Right lobe of liver (tissue), 6 donors: ENCODE measurements around the gene ADGRL3. TPM values are rescaled to one million over a fixed set of nuclear protein-coding genes. Genes with fewer than 3 reads are reported as not detected.

Experiments used
- ATAC-seq, 4 donors: fragments of 200-7000 bp; cut with Tn5 transposase; one replicate each; pipeline ENCODE4 v1.9.1; 2020; ENCODE audit warnings: mild to moderate bottlenecking in 4 of 4, moderate library complexity in 4 of 4
- DNase-seq, 3 donors: peaks; one replicate each; pipeline ENCODE4 v3.0.0-alpha.2; 2020
- H3K27ac ChIP-seq, 3 donors: fragments of 200-600 bp; one replicate each; pipeline ENCODE4 v1.8.0; 2022
- H3K27me3 ChIP-seq, 2 donors: fragments of 200-600 bp; one replicate each; pipeline ENCODE4 v1.8.0; 2022
- H3K36me3 ChIP-seq, 4 donors: fragments of 200-600 bp; sonication (generic) in 1 of 4; one replicate each; pipeline versions ENCODE4 v1.5.1 to v1.8.0; 2017 to 2022; ENCODE audit warnings: control low read depth in 1 of 4
- H3K4me1 ChIP-seq, 4 donors: fragments of 200-600 bp; sonication (generic) in 1 of 4; one replicate each; pipeline versions ENCODE4 v1.5.1 to v1.8.0; 2017 to 2022; ENCODE audit warnings: control low read depth in 1 of 4
- H3K4me3 ChIP-seq, 3 donors: fragments of 200-600 bp; one replicate each; pipeline ENCODE4 v1.8.0; 2022
- H3K9me3 ChIP-seq, 4 donors: fragments of 200-600 bp; sonication (generic) in 1 of 4; one replicate each; pipeline versions ENCODE4 v1.5.1 to v1.8.0; 2017 to 2022; ENCODE audit warnings: control low read depth in 1 of 4
- CTCF ChIP-seq, 4 donors: fragments of 200-600 bp in 3 of 4; fragments of 450-650 bp in 1 of 4; IDR thresholded peaks; one replicate each; pipeline versions ENCODE4 v1.5.1 to v1.8.0; 2016 to 2022; ENCODE audit warnings: antibody characterized with exemption in 4 of 4, mild to moderate bottlenecking in 2 of 4
- POLR2A ChIP-seq: fragments of 450-650 bp; IDR thresholded peaks from one replicate; pipeline ENCODE4 v1.6.1; 2017; ENCODE audit warnings: antibody characterized with exemption, mild to moderate bottlenecking
- WGBS: methylation state at CpG from one replicate; pipeline ENCODE4 v1.1.6; 2018; ENCODE audit warnings: low coverage, low lambda C conversion rate; ENCODE audit not compliant: insufficient coverage; ENCODE audit errors: missing lambda C conversion rate; 5-methylcytosine and 5-hydroxymethylcytosine counted together
- intact Hi-C, 2 donors: fragments of 100-400 bp; cut with DNase I; formaldehyde crosslinking; loops; one replicate each; pipeline versions ENCODE4 v1.11.2 to v1.14.1; 2022
- total RNA-seq, 6 experiments: library from RNA; depleted of rRNA in 2 of 6; stranded (reverse); fragments of >200 nt in 2 of 6; fragmentation: NEBNext Ultra II Directional in 3 of 6; extraction: Animal tissue kit (Norgen Biotek cat#: 25700) in 3 of 6; gene quantifications; one replicate each; pipeline versions ENCODE4 v1.1.0 to v1.2.4, GENCODE V29; 2016 to 2023
- donor health status: DM: no; HTN: yes; CAD: no.
- donor health status: DM: no; HTN: no; CAD: no.
- donor health status: DM: no; HTN: no; CAD: no.
- donor health status: DM: no; HTN: yes; CAD: no.
- donor health status: DM: no; HTN: yes; CAD: no.

ADGRL3 gene
- total RNA-seq, 6 experiments from 2014 or later, result 0.06 to 1.1 (median 0.35) TPM

DNA sequence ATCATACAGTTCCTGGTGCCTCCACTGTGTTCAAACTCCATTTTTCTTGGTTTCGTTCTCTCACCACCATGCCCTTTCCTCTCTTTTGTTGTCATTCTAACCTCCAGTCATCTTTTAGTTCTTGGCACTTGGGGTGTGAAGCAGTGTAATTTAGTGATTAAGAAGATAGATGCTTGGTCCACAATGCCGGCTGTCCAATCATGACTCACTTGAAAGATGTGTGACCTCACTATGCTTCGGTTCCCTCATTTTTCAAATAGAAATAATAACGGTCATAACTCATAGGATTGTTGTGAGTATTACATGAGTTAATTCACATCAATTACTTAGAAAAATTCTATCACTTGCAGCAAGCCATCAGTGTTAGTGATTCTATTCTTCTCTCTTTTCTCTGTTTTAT, 327.8 kb downstream of the ADGRL3 start:
- no peaks in the 10 kb centered on the region for H3K27me3 ChIP-seq
- no peak overlapping the region for H3K27ac ChIP-seq
- H3K36me3 ChIP-seq, result no peaks in the 10 kb centered on the region
- H3K9me3 ChIP-seq, result no peaks in the 10 kb centered on the region
- WGBS, result 72% methylated on average over 4 of the region's 4 CpGs
- ATAC-seq, result no peak
- H3K4me3 ChIP-seq, result no peak overlapping the region
- no peak for TF ChIP-seq POLR2A
- no peak for TF ChIP-seq CTCF (IDR thresholded peaks at IDR 0.05)
- no peak for DNase-seq
- no peaks in the 10 kb centered on the region for H3K4me1 ChIP-seq
- intact Hi-C loops, result no loop called here

DNA sequence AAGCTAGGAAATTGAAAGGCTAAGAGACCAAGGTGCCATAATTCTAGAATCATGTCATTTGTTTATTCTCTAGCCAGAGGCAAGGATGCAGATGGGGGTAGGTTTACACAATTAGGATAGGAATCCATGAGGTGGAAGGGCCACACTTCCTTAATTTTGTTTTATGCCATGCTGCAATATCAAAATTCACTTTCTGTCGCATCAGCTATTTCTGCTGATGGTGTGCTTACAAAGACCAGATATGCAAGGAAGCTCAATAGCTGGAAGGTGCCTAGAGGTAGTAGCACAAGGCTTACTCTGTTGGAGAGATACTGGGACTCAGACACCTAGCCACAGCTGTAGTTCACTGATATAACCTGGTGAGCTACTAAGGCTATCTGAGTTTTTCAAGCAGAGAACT, 328.5 kb downstream of the ADGRL3 start:
- no peaks in the 10 kb centered on the region for H3K9me3 ChIP-seq
- WGBS, result 83% methylated on average over 1 of the region's 1 CpG
- ATAC-seq, result no peak

GRCh38 chr4:61531188-61531587, 331.1 kb downstream of the ADGRL3 start:
- H3K4me1 ChIP-seq, result no peaks in the 10 kb centered on the region
- intact Hi-C loops, result no loop called here
- no peak for ATAC-seq
- no peak for DNase-seq
- H3K27ac ChIP-seq, result no peak overlapping the region
- 78% methylated on average over 5 of the region's 5 CpGs for WGBS
- TF ChIP-seq POLR2A (no peak), CTCF (IDR thresholded peaks at IDR 0.05) (no peak)
- H3K36me3 ChIP-seq, result no peaks in the 10 kb centered on the region
- no peaks in the 10 kb centered on the region for H3K9me3 ChIP-seq
- no peak overlapping the region for H3K4me3 ChIP-seq
- no peaks in the 10 kb centered on the region for H3K27me3 ChIP-seq

More for the DNA sequence above, 328.5 kb downstream of the ADGRL3 start:
- intact Hi-C loops, result no loop called here
- H3K4me3 ChIP-seq, result no peak overlapping the region
- no peak overlapping the region for H3K27ac ChIP-seq
- DNase-seq, result no peak
- H3K27me3 ChIP-seq, result no peaks in the 10 kb centered on the region
- no peaks in the 10 kb centered on the region for H3K4me1 ChIP-seq
- no peaks in the 10 kb centered on the region for H3K36me3 ChIP-seq
- TF ChIP-seq CTCF (IDR thresholded peaks at IDR 0.05), result no peak
- TF ChIP-seq POLR2A, result no peak

DNA sequence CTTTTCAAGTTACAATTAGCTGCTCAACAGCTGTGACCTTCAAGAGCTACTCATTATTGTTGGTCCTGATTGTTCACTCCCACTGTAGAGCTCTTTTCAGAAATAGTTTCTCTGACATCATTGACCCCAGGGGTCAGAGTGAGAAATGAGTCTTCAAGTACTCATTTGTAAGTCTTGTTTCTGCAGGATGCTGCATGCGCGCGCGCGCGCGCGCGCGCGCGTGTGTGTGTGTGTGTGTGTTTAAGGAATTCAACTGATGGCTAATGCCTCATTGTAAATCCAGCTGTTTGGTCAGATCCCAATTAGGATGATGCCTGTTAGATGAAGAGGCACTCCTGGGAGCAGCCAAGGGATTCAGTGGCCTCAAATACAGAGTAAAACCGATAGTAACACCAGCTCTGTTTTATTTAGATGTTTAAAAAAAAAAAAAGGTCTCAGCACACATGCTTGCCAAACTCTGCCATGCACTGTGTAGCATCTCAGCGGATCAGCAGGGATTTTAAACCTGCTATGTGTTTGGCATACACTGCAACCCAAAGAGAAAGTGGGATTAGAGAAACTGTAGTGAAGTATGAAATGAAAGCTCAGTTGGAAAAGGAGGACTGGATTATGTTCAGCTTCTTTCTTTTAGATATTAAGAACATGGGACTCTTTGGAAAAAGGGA, 332.3 kb downstream of the ADGRL3 start:
- WGBS, result 39% methylated on average over 9 of the region's 14 CpGs
- H3K4me1 ChIP-seq, result no peaks in the 10 kb centered on the region
- H3K9me3 ChIP-seq, result no peaks in the 10 kb centered on the region
- no peaks in the 10 kb centered on the region for H3K27me3 ChIP-seq
- DNase-seq (no peak), ATAC-seq (no peak)
- H3K27ac ChIP-seq, result no peak overlapping the region
- H3K4me3 ChIP-seq, result no peak overlapping the region
- no peaks in the 10 kb centered on the region for H3K36me3 ChIP-seq
- TF ChIP-seq POLR2A (no peak), CTCF (IDR thresholded peaks at IDR 0.05) (no peak)
- intact Hi-C loops, result no loop called here
